ENCODE measurements around the gene NBEA.

Gene NBEA

GRCh38 chr13:35292329-35292728 is 350.3 kb downstream of the NBEA start:
- no peak for DNase-seq

GRCh38 chr13:35293579-35294226 is 351.6 kb downstream of the NBEA start:
- DNase-seq = no peak

GRCh38 chr13:35309706-35310105 is 367.6 kb downstream of the NBEA start:
- DNase-seq = no peak

GRCh38 chr13:35332134-35332533 is 390.1 kb downstream of the NBEA start:
- DNase-seq = no peak

- DNase-seq = no peak
These were observed 391.1 kb downstream of the NBEA start for GRCh38 chr13:35333157-35333556.

- DNase-seq = no peak
These were observed 400.4 kb downstream of the NBEA start for GRCh38 chr13:35342440-35342839.

GRCh38 chr13:35343417-35343816 is 401.3 kb downstream of the NBEA start:
- DNase-seq = no peak

- no peak for DNase-seq
These were observed 403.9 kb downstream of the NBEA start for GRCh38 chr13:35345992-35346391.

GRCh38 chr13:35346494-35346893 is 404.4 kb downstream of the NBEA start:
- no peak for DNase-seq

- no peak for DNase-seq
These were observed 405.7 kb downstream of the NBEA start for GRCh38 chr13:35347679-35348205.

- DNase-seq = no peak
These were observed 407.0 kb downstream of the NBEA start for GRCh38 chr13:35349052-35349451.

GRCh38 chr13:35349673-35350278 is 407.7 kb downstream of the NBEA start:
- no peak for DNase-seq

- no peak for DNase-seq
These were observed 412.2 kb downstream of the NBEA start for GRCh38 chr13:35354285-35354684.

- DNase-seq = no peak
These were observed 412.8 kb downstream of the NBEA start for GRCh38 chr13:35354882-35355281.

GRCh38 chr13:35356572-35356971 is 414.5 kb downstream of the NBEA start:
- DNase-seq = no peak

- DNase-seq = no peak
These were observed 423.8 kb downstream of the NBEA start for GRCh38 chr13:35365883-35366282.

- DNase-seq = no peak
These were observed 425.5 kb downstream of the NBEA start for GRCh38 chr13:35367586-35367985.

GRCh38 chr13:35378939-35379338 is 436.9 kb downstream of the NBEA start:
- DNase-seq = no peak

- DNase-seq = no peak
These were observed 437.6 kb downstream of the NBEA start for GRCh38 chr13:35379663-35380062.

GRCh38 chr13:35387682-35388250 is 445.7 kb downstream of the NBEA start:
- DNase-seq = no peak

GRCh38 chr13:35388441-35389355 is 446.6 kb downstream of the NBEA start:
- DNase-seq = no peak

- no peak for DNase-seq
These were observed 447.5 kb downstream of the NBEA start for GRCh38 chr13:35389535-35389934.

GRCh38 chr13:35392768-35393167 is 450.7 kb downstream of the NBEA start:
- no peak for DNase-seq

Measured in T-helper 1 cell (primary cell).